Coronary artery (tissue), 2 donors: Measurements from ENCODE around the gene ATXN7.

Experiments
- DNase-seq: peaks from one replicate; pipeline ENCODE4 v3.0.0-alpha.2; 2017; ENCODE audit warnings: low spot score
- H3K27ac ChIP-seq, 2 donors: fragments of 200-600 bp; sonication (generic); one replicate each; pipeline ENCODE4 v1.5.1; 2016 to 2019
- H3K4me3 ChIP-seq: fragments of 200-600 bp; sonication (generic); 2 replicates; pipeline ENCODE4 v1.5.1; 2016; ENCODE audit warnings: mild to moderate bottlenecking, moderate library complexity
- CTCF ChIP-seq: fragments of 200-600 bp; sonication (generic); IDR thresholded peaks from one replicate; pipeline ENCODE4 v1.5.1; 2019; ENCODE audit warnings: antibody characterized with exemption

The ATXN7 gene

GRCh38 chr3:63990204-63990603, 126.5 kb downstream of the ATXN7 start:
- Histone ChIP-seq H3K4me3 (no peak overlapping the region), H3K27ac (no peak overlapping the region)
- no peak for DNase-seq
- no peak for TF ChIP-seq CTCF

GRCh38 chr3:63990733-63991132, 127.1 kb downstream of the ATXN7 start:
- no peak overlapping the region for H3K4me3 ChIP-seq
- no peak overlapping the region for H3K27ac ChIP-seq
- TF ChIP-seq CTCF = no peak
- no peak for DNase-seq

GRCh38 chr3:63991666-63992065, 128.0 kb downstream of the ATXN7 start:
- H3K27ac ChIP-seq = no peak overlapping the region
- DNase-seq = no peak
- H3K4me3 ChIP-seq = no peak overlapping the region
- no peak for TF ChIP-seq CTCF

- no peak for DNase-seq
- no peak for TF ChIP-seq CTCF
- Histone ChIP-seq H3K4me3 (no peak overlapping the region), H3K27ac (no peak overlapping the region)
Observed at GRCh38 chr3:63992516-63993209, 129.0 kb downstream of the ATXN7 start.

GRCh38 chr3:63993653-63994079, 130.0 kb downstream of the ATXN7 start:
- peak; percentile 80 for DNase-seq
- TF ChIP-seq CTCF = peak; percentile 86
- Histone ChIP-seq H3K27ac (no peak overlapping the region), H3K4me3 (no peak overlapping the region)

- Histone ChIP-seq H3K4me3 (no peak overlapping the region), H3K27ac (no peak overlapping the region)
- DNase-seq = no peak
- no peak for TF ChIP-seq CTCF
Observed at GRCh38 chr3:63995086-63995485, 131.4 kb downstream of the ATXN7 start.
